Memory B cell (primary cell): Measurements from ENCODE around the gene ALDH1A2.

Source experiments
- ATAC-seq: fragments of 150-1000 bp; cut with Tn5 transposase; 2 replicates; pipeline ENCODE4 v1.10.0; 2021; ENCODE audit warnings: low read depth, mild to moderate bottlenecking, moderate library complexity
- DNase-seq, 2 donors: peaks; one replicate each; pipeline ENCODE4 v3.0.0; 2022; ENCODE audit warnings: low spot score in 2 of 2
- H3K27ac Mint-ChIP-seq: one replicate; pipeline ENCODE4 v1.8.0; 2022; ENCODE audit warnings: mild to moderate bottlenecking, moderate library complexity, mixed read lengths
- H3K27me3 Mint-ChIP-seq: one replicate; pipeline ENCODE4 v1.8.0; 2022; ENCODE audit warnings: mixed read lengths
- H3K36me3 Mint-ChIP-seq: one replicate; pipeline ENCODE4 v1.8.0; 2022; ENCODE audit warnings: mild to moderate bottlenecking, mixed read lengths
- H3K4me1 Mint-ChIP-seq: one replicate; pipeline ENCODE4 v1.8.0; 2022; ENCODE audit warnings: mixed read lengths
- H3K4me3 Mint-ChIP-seq: one replicate; pipeline ENCODE4 v1.8.0; 2022; ENCODE audit warnings: mild to moderate bottlenecking, moderate library complexity, mixed read lengths
- H3K9me3 Mint-ChIP-seq: one replicate; pipeline ENCODE4 v1.8.0; 2022; ENCODE audit warnings: mixed read lengths

ALDH1A2 gene

DNA sequence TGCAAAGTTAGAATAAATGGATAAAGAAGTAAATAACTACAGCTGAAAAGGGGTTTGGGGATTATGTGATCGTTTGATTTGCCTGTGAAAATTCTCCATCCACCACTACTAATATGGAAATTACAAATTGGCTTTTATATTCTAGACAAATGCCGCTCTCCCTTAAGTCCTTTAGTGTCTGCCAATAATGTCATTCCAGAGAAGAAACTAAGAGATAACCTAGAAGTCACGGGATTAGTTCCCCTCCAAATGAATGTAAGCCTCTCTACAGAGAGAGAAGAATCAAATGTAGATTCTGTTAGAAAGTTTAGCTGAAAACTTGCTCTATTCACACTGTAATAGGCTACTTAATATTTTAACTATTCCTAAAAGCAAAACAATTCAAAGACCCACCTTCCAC is 92.0 kb downstream of the ALDH1A2 start:
- H3K4me1 Mint-ChIP-seq: no peaks in the 10 kb centered on the region
- DNase-seq: no peak
- H3K4me3 Mint-ChIP-seq: no peak overlapping the region

DNA sequence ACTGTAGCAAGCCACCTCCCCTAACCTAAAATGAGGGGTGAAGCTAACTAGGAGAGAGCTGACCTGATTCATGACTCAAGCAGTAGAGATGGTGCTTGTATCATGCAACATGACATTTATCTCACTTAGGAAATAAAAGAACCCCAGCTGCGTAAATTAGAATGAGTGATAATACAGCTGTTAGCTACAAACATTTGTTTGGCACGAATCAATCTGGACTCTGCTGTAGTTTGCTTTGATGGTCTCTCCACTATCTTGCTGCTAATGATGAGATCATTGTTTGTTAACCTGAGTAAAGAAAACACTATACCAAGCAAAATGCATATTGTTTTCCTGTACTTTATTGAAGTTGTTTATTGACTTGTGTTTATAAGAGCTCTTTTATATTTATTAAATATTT is 92.6 kb downstream of the ALDH1A2 start:
- Mint-ChIP-seq H3K27me3 (peaks cover 1% of the 10 kb centered on the region), H3K9me3 (peaks cover 2% of the 10 kb centered on the region), H3K36me3 (no peaks in the 10 kb centered on the region), H3K27ac (no peak overlapping the region), H3K4me3 (no peak overlapping the region), H3K4me1 (no peaks in the 10 kb centered on the region)
- ATAC-seq: no peak
- DNase-seq: no peak

More for the DNA sequence above, 92.0 kb downstream of the ALDH1A2 start:
- no peak for ATAC-seq
- Mint-ChIP-seq H3K36me3 (no peaks in the 10 kb centered on the region), H3K27ac (no peak overlapping the region), H3K27me3 (no peaks in the 10 kb centered on the region), H3K9me3 (peaks cover 2% of the 10 kb centered on the region)

- Mint-ChIP-seq H3K4me1 (no peaks in the 10 kb centered on the region), H3K36me3 (no peaks in the 10 kb centered on the region), H3K27me3 (peaks cover 1% of the 10 kb centered on the region), H3K9me3 (no peaks in the 10 kb centered on the region), H3K27ac (no peak overlapping the region), H3K4me3 (no peak overlapping the region)
- DNase-seq (no peak), ATAC-seq (no peak)
These were observed 95.5 kb downstream of the ALDH1A2 start for GRCh38 chr15:57969996-57970395.

GRCh38 chr15:57969355-57969754 is 96.2 kb downstream of the ALDH1A2 start:
- DNase-seq (no peak), ATAC-seq (no peak)
- no peaks in the 10 kb centered on the region for H3K36me3 Mint-ChIP-seq
- no peak overlapping the region for H3K27ac Mint-ChIP-seq
- H3K4me1 Mint-ChIP-seq: no peaks in the 10 kb centered on the region
- H3K9me3 Mint-ChIP-seq: no peaks in the 10 kb centered on the region
- peaks cover 1% of the 10 kb centered on the region for H3K27me3 Mint-ChIP-seq
- no peak overlapping the region for H3K4me3 Mint-ChIP-seq

DNA sequence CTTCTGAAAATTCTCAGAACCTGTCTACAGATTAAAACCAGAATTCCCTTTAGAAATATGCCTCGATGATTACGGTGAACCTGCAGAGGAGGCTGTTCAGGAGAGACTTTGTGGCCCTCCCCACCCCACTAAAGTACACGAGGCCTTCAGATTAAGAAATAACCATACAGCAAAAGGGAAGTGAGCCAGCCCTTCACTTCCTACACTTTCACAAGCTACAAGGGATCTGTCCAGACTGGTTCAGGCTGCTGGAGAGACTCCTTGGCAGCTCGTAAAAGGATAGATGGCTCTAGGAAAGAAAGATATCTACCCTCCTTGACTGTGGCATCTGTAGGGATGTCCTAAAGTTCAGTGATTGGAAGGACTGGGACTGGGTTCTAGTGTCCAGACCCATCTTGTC is 102.6 kb downstream of the ALDH1A2 start:
- no peaks in the 10 kb centered on the region for H3K4me1 Mint-ChIP-seq
- H3K27ac Mint-ChIP-seq: no peak overlapping the region
- no peaks in the 10 kb centered on the region for H3K9me3 Mint-ChIP-seq
- no peaks in the 10 kb centered on the region for H3K36me3 Mint-ChIP-seq
- H3K4me3 Mint-ChIP-seq: no peak overlapping the region
- H3K27me3 Mint-ChIP-seq: no peaks in the 10 kb centered on the region
- ATAC-seq: no peak
- no peak for DNase-seq

GRCh38 chr15:57961919-57962318 is 103.6 kb downstream of the ALDH1A2 start:
- DNase-seq (no peak), ATAC-seq (no peak)
- Mint-ChIP-seq H3K4me3 (no peak overlapping the region), H3K4me1 (no peaks in the 10 kb centered on the region), H3K36me3 (no peaks in the 10 kb centered on the region), H3K9me3 (no peaks in the 10 kb centered on the region), H3K27me3 (peaks cover under 1% of the 10 kb centered on the region), H3K27ac (no peak overlapping the region)

DNA sequence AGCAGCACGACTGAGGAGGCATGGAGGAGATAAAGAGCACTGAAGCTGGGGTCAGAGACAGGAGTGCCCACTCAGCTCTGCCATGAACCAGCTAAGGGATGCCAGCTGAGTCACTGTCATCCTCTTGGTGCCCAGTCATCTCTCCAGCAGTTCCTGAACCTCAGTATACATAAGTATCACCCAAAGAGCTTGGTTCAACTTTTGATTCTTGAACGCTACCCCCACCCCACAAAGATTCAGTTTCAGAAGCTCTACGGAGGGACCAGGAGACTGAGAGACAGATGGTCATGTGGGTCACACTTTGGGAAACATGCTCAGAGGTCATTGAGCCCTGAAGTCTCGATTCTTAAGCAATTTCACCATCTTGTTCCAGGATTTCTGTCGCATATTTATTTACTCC is 108.4 kb downstream of the ALDH1A2 start:
- Mint-ChIP-seq H3K9me3 (no peaks in the 10 kb centered on the region), H3K4me3 (no peak overlapping the region), H3K36me3 (no peaks in the 10 kb centered on the region), H3K27ac (no peak overlapping the region), H3K4me1 (no peaks in the 10 kb centered on the region), H3K27me3 (peaks cover 10% of the 10 kb centered on the region)
- DNase-seq: no peak
- ATAC-seq: no peak

- no peaks in the 10 kb centered on the region for H3K36me3 Mint-ChIP-seq
- peaks cover 12% of the 10 kb centered on the region for H3K27me3 Mint-ChIP-seq
- DNase-seq (no peak), ATAC-seq (no peak)
- no peak overlapping the region for H3K4me3 Mint-ChIP-seq
- no peaks in the 10 kb centered on the region for H3K4me1 Mint-ChIP-seq
- no peaks in the 10 kb centered on the region for H3K9me3 Mint-ChIP-seq
- no peak overlapping the region for H3K27ac Mint-ChIP-seq
These were observed 111.6 kb downstream of the ALDH1A2 start for GRCh38 chr15:57953874-57954273.

GRCh38 chr15:57951328-57951932 is 114.1 kb downstream of the ALDH1A2 start:
- H3K9me3 Mint-ChIP-seq: no peaks in the 10 kb centered on the region
- no peak overlapping the region for H3K4me3 Mint-ChIP-seq
- ATAC-seq (no peak), DNase-seq (no peak)
- H3K27ac Mint-ChIP-seq: no peak overlapping the region
- H3K4me1 Mint-ChIP-seq: no peaks in the 10 kb centered on the region
- no peaks in the 10 kb centered on the region for H3K36me3 Mint-ChIP-seq
- peaks cover 11% of the 10 kb centered on the region for H3K27me3 Mint-ChIP-seq

GRCh38 chr15:57950381-57950946 is 115.0 kb downstream of the ALDH1A2 start:
- Mint-ChIP-seq H3K27ac (no peak overlapping the region), H3K36me3 (no peaks in the 10 kb centered on the region), H3K4me1 (no peaks in the 10 kb centered on the region), H3K9me3 (no peaks in the 10 kb centered on the region), H3K4me3 (no peak overlapping the region), H3K27me3 (peaks cover 9% of the 10 kb centered on the region)
- DNase-seq (no peak), ATAC-seq (no peak)

- Mint-ChIP-seq H3K9me3 (peaks cover 2% of the 10 kb centered on the region), H3K27me3 (peaks cover 14% of the 10 kb centered on the region), H3K27ac (no peak overlapping the region), H3K4me3 (no peak overlapping the region), H3K36me3 (no peaks in the 10 kb centered on the region), H3K4me1 (no peaks in the 10 kb centered on the region)
- DNase-seq: no peak
- ATAC-seq: no peak
These were observed 116.1 kb downstream of the ALDH1A2 start for GRCh38 chr15:57949374-57949943.

- H3K9me3 Mint-ChIP-seq: peaks cover 2% of the 10 kb centered on the region
- no peaks in the 10 kb centered on the region for H3K36me3 Mint-ChIP-seq
- DNase-seq: no peak
- H3K27me3 Mint-ChIP-seq: peaks cover 12% of the 10 kb centered on the region
- no peaks in the 10 kb centered on the region for H3K4me1 Mint-ChIP-seq
- ATAC-seq: no peak
- H3K4me3 Mint-ChIP-seq: no peak overlapping the region
- no peak overlapping the region for H3K27ac Mint-ChIP-seq
These were observed 116.9 kb downstream of the ALDH1A2 start for GRCh38 chr15:57948351-57949289.

GRCh38 chr15:57947781-57948180 is 117.7 kb downstream of the ALDH1A2 start:
- ATAC-seq (no peak), DNase-seq (no peak)
- peaks cover 2% of the 10 kb centered on the region for H3K9me3 Mint-ChIP-seq
- no peak overlapping the region for H3K4me3 Mint-ChIP-seq
- no peak overlapping the region for H3K27ac Mint-ChIP-seq
- no peaks in the 10 kb centered on the region for H3K4me1 Mint-ChIP-seq
- H3K27me3 Mint-ChIP-seq: peaks cover 12% of the 10 kb centered on the region
- H3K36me3 Mint-ChIP-seq: no peaks in the 10 kb centered on the region

DNA sequence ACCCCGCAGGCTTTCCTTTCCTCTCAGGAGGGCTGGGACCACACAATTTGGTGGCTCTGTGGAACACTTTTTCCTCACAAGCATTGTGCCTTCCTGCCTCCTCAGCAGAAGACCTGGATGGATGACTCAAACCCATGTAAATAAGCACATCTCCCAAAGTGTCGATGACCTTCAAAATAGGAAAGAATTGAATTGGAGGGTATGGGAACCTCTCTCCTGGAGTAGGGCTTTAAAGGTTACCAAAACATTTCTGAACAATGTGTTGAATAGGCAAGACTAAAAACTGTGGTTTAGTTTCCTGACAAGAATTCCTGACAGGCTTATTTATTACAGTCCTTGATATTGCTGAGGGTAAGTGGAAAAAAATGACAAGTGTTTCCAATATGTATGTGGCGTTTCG is 118.2 kb downstream of the ALDH1A2 start:
- peaks cover 2% of the 10 kb centered on the region for H3K9me3 Mint-ChIP-seq
- peaks cover 16% of the 10 kb centered on the region for H3K27me3 Mint-ChIP-seq
- H3K27ac Mint-ChIP-seq: no peak overlapping the region
- no peaks in the 10 kb centered on the region for H3K4me1 Mint-ChIP-seq
- DNase-seq (no peak), ATAC-seq (no peak)
- no peaks in the 10 kb centered on the region for H3K36me3 Mint-ChIP-seq
- no peak overlapping the region for H3K4me3 Mint-ChIP-seq
